ENCODE results near the gene HDAC4.

GRCh38 chr2:239173301-239173700 lies 227.5 kb downstream of the HDAC4 start:
- TF ChIP-seq CTCF (conservative IDR thresholded peaks at IDR 0.05; ENCODE audit: low read length) (no peak), EZH2phosphoT487 (IDR thresholded peaks at IDR 0.05; ENCODE audit: borderline replicate concordance) (no peak)

All from Loucy (cell line).